Prostate gland (tissue), 2 donors: Measurements from ENCODE around the gene IFNL2.

Experiments
- CTCF ChIP-seq, 4 experiments: fragments of 200-600 bp in 2 of 4; fragments of 450-650 bp in 2 of 4; sonication (generic) in 2 of 4; IDR thresholded peaks; 1 replicate in 3 of 4; 2 replicates in 1 of 4; pipeline ENCODE4 v1.5.1; 2016 to 2019; ENCODE audit warnings: antibody characterized with exemption in 4 of 4, mild to moderate bottlenecking in 2 of 4, moderate library complexity in 2 of 4
- POLR2AphosphoS5 ChIP-seq: sonication (generic); formaldehyde crosslinking; IDR thresholded peaks from one replicate; pipeline ENCODE4 v1.6.1; 2017; ENCODE audit warnings: antibody characterized with exemption

GRCh38 chr19:39299404-39299803 lies 31.2 kb downstream of the IFNL2 start:
- TF ChIP-seq CTCF (IDR thresholded peaks at IDR 0.05): no peak
- no peak for TF ChIP-seq POLR2AphosphoS5
